WI38 (cell line): Measurements from ENCODE around the gene SEH1L.
"Not testable (repeated sequence)": the region's sequence is repeated elsewhere in the genome, so short reads cannot be mapped to it uniquely, and the experiment has no call there.

Source experiments
- H3K4me3 ChIP-seq: 2 replicates; pipeline ENCODE4 v1.5.1; 2011; ENCODE audit warnings: low read depth, mild to moderate bottlenecking, control low read depth, low read length
- CTCF ChIP-seq: IDR thresholded peaks from 2 replicates; pipeline ENCODE4 v1.5.1; 2012; ENCODE audit warnings: low read depth, mild to moderate bottlenecking, control low read depth, low read length

Gene SEH1L

DNA sequence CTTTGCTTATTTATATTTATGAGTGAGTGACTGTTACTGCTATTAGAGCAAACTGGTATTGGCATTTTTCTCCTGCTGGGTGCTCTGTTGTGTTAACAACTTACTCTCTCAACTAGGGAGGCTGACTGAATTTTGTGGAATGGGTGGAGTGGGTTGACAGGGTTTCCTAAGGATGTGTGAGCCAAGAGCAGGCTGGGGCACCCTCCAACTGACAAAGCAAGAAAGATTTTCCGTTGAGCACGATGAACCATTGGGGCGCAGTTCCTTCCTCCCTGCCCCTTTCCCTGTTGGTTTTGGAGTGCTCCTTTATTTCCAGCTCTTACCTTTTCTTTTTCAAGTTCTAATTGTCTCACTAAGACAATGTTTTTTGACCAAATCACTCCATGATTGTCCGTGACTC lies 20.3 kb downstream of the SEH1L start:
- no peak overlapping the region for H3K4me3 ChIP-seq
- TF ChIP-seq CTCF, result no peak

GRCh38 chr18:12968619-12969018 lies 20.8 kb downstream of the SEH1L start:
- H3K4me3 ChIP-seq, result no peak overlapping the region
- TF ChIP-seq CTCF, result no peak

DNA sequence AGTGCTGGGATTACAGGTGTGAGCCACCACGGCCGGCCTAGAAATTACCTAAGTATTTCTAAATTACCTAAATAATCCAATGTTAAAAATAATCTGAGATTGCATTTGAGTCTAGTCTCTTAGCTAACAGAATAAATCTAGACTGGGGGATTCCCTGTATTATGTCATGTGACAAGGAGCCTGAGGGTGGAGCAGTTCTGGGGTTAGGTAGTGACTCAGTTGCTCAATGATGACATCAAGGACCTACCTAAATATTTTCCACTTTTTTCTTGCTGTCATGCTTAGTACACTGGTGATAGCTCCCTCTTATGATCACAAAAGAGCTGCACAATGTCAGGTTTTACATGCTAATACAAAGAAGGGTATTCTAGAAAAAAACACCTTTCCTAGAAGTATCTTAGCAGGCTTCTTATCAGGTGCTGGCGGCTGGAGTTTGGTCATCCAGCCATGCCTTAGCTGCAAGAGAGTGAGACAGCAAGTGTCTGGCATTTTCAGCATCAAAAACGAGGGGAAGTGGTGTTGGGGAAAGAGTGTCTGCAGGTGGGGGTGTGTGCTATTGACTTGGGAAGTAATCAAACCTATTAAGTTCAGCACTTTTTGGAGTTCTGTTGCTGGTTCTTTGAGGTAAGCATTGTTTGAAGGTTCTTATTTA lies 25.9 kb downstream of the SEH1L start:
- no peak for TF ChIP-seq CTCF
- no peak overlapping the region for H3K4me3 ChIP-seq

GRCh38 chr18:12975488-12975887 lies 27.7 kb downstream of the SEH1L start:
- no peak for TF ChIP-seq CTCF
- H3K4me3 ChIP-seq, result no peak overlapping the region

DNA sequence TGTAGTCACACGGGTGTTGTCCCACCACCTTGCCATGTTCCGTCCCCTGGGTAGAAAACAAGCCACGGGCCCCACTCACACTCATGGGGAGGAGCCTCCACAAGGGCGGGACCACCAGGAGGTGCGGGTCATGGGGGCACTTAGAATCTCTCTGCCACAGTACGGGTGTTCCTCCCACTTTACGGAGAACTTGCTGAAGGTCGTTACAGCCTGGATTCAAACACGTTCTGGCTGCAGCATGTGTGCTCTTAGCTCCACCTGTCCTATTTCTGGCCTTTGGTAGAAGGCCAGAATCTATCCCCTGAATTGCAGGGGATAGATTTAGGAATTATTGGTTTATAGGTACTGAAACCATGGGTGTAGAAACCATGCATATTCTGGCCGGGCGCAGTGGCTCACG lies 28.5 kb downstream of the SEH1L start:
- no peak for TF ChIP-seq CTCF

GRCh38 chr18:12980065-12980464 lies 32.3 kb downstream of the SEH1L start:
- H3K4me3 ChIP-seq, result not testable (repeated sequence)

More for the DNA sequence above, 28.5 kb downstream of the SEH1L start:
- no peak overlapping the region for H3K4me3 ChIP-seq

- H3K4me3 ChIP-seq, result no peak overlapping the region
- no peak for TF ChIP-seq CTCF
These were observed 41.7 kb downstream of the SEH1L start for GRCh38 chr18:12989397-12990122.
